GM10266 (cell line): ENCODE data around the gene UMODL1.

Experiments used
- DNase-seq: peaks from one replicate; pipeline ENCODE4 v3.0.0; 2012; ENCODE audit errors: extremely low spot score
- CTCF ChIP-seq: IDR thresholded peaks from 2 replicates; pipeline ENCODE4 v1.5.1; 2012; ENCODE audit warnings: mild to moderate bottlenecking, low read depth; ENCODE audit not compliant: control insufficient read depth, insufficient read depth; ENCODE audit errors: missing control alignments

UMODL1 gene

GRCh38 chr21:42122808-42123207 is 51.7 kb downstream of the UMODL1 start:
- no peak for TF ChIP-seq CTCF
- DNase-seq: no peak

- no peak for DNase-seq
- no peak for TF ChIP-seq CTCF
Observed at GRCh38 chr21:42123219-42123908, 52.2 kb downstream of the UMODL1 start.

- DNase-seq: no peak
- TF ChIP-seq CTCF: no peak
Observed at GRCh38 chr21:42124081-42124480, 53.0 kb downstream of the UMODL1 start.

- DNase-seq: no peak
- TF ChIP-seq CTCF: no peak
Observed at GRCh38 chr21:42124826-42125570, 53.9 kb downstream of the UMODL1 start.

GRCh38 chr21:42125571-42126544 is 54.7 kb downstream of the UMODL1 start:
- DNase-seq: no peak
- no peak for TF ChIP-seq CTCF

GRCh38 chr21:42127164-42128150 is 56.3 kb downstream of the UMODL1 start:
- no peak for DNase-seq
- no peak for TF ChIP-seq CTCF
